C1 segment of cervical spinal cord (tissue), 14 donors: Measurements from ENCODE around the gene DSN1.

Experiments used
- DNase-seq, 14 donors: peaks; one replicate each; lab custom pipeline; 2025; lab: John Stamatoyannopoulos, UW

DSN1 gene

GRCh38 chr20:36756496-36756895 lies 17.1 kb downstream of the DSN1 start:
- DNase-seq: no peak

- DNase-seq: peak in 6 of 14 donors; percentile 10 to 40 (median 20)
Measured at GRCh38 chr20:36754656-36755222, 18.8 kb downstream of the DSN1 start.

GRCh38 chr20:36752582-36752981 lies 21.0 kb downstream of the DSN1 start:
- no peak for DNase-seq

- peak; percentile 21 to 91 (median 82) for DNase-seq
Measured at GRCh38 chr20:36745927-36746659, 27.5 kb downstream of the DSN1 start, which contains the start of gene NDRG3. Gene NDRG3 (minus strand): TSS chr20:36746090. CDS start chr20:36721735, 24,355 bp downstream.

GRCh38 chr20:36745234-36745926 lies 28.2 kb downstream of the DSN1 start:
- DNase-seq: peak in 7 of 14 donors; percentile 27 to 65 (median 47)

GRCh38 chr20:36744764-36745191 lies 28.8 kb downstream of the DSN1 start:
- peak in 8 of 14 donors; percentile 2 to 88 (median 28) for DNase-seq

GRCh38 chr20:36744243-36744642 lies 29.3 kb downstream of the DSN1 start:
- DNase-seq: no peak

- no peak for DNase-seq
Measured at GRCh38 chr20:36742558-36742957, 31.0 kb downstream of the DSN1 start.

- no peak for DNase-seq
Measured at GRCh38 chr20:36741072-36741471, 32.5 kb downstream of the DSN1 start.

GRCh38 chr20:36737183-36737499 lies 36.4 kb downstream of the DSN1 start:
- no peak for DNase-seq

- peak in 1 of 14 donors; percentile 11 for DNase-seq
Measured at GRCh38 chr20:36736451-36737182, 36.9 kb downstream of the DSN1 start.

GRCh38 chr20:36732456-36732855 lies 41.1 kb downstream of the DSN1 start:
- DNase-seq: no peak

GRCh38 chr20:36728986-36729385 lies 44.6 kb downstream of the DSN1 start:
- no peak for DNase-seq

- DNase-seq: peak in 1 of 14 donors; percentile 67
Measured at GRCh38 chr20:36726168-36726567, 47.4 kb downstream of the DSN1 start.

- DNase-seq: no peak
Measured at GRCh38 chr20:36720510-36720909, 53.1 kb downstream of the DSN1 start.

GRCh38 chr20:36717657-36718056 lies 55.9 kb downstream of the DSN1 start:
- DNase-seq: peak in 7 of 14 donors; percentile 0 to 30 (median 1)

- DNase-seq: no peak
Measured at GRCh38 chr20:36717021-36717420, 56.5 kb downstream of the DSN1 start.

GRCh38 chr20:36712775-36713174 lies 60.8 kb downstream of the DSN1 start:
- DNase-seq: no peak

- no peak for DNase-seq
Measured at GRCh38 chr20:36709126-36709525, 64.4 kb downstream of the DSN1 start.

- DNase-seq: no peak
Measured at GRCh38 chr20:36703530-36703929, 70.0 kb downstream of the DSN1 start.
